IMR-90 (cell line): ENCODE results near the gene DCHS2.

Experiments used
- MAFK ChIP-seq: IDR thresholded peaks from 2 replicates; pipeline ENCODE4 v1.6.1; 2012; ENCODE audit warnings: low read depth, low read length, improper control_type of control experiment
- RCOR1 ChIP-seq: IDR thresholded peaks from 2 replicates; pipeline ENCODE4 v1.6.1; 2012; ENCODE audit warnings: mild to moderate bottlenecking, low read length, improper control_type of control experiment; ENCODE audit not compliant: insufficient replicate concordance

DNA sequence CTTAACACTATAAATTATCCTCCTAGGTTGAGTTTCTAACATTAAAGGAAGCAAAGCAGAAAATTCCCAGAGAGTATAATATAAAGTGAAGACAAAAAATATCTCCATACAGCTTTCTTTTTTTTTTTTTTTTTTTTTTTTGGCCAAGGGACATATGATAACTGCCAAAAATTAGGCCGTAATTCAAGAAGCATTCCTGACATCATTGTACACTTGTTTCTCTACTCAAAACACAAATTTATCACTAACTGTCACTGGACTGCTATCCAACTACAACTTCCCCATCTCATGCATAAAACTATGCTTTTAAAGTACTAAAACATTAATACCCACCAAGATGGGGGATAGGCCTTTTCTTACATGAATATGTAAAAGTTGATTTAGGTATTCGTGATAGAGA, 77.2 kb downstream of the DCHS2 start:
- TF ChIP-seq RCOR1 (no peak), MAFK (no peak)
